Measurements from ENCODE around the gene LIF. TPM values are rescaled to one million over a fixed set of nuclear protein-coding genes. Genes with fewer than 3 reads are reported as not detected.

Gene LIF
- polyA plus RNA-seq, 2 of the 4 experiments (the other 2 are of a cell fraction), result 40.7 to 54.5 TPM

GRCh38 chr22:30195245-30196140 is 51.1 kb downstream of the LIF start (continued):
- TF ChIP-seq, protein P1, sequence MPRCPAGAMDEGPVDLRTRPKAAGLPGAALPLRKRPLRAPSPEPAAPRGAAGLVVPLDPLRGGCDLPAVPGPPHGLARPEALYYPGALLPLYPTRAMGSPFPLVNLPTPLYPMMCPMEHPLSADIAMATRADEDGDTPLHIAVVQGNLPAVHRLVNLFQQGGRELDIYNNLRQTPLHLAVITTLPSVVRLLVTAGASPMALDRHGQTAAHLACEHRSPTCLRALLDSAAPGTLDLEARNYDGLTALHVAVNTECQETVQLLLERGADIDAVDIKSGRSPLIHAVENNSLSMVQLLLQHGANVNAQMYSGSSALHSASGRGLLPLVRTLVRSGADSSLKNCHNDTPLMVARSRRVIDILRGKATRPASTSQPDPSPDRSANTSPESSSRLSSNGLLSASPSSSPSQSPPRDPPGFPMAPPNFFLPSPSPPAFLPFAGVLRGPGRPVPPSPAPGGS (IDR thresholded peaks at IDR 0.05), result no peak; the same call in 2 of the 3 replicates
- TF ChIP-seq ESRRA (IDR thresholded peaks at IDR 0.05; ENCODE audit: borderline replicate concordance, low read length) (no peak), KDM1A (IDR thresholded peaks at IDR 0.05; ENCODE audit: low read depth) (no peak), CHD4 (IDR thresholded peaks at IDR 0.05; ENCODE audit: borderline replicate concordance) (no peak), TFCP2L1 (CRISPR knock-in tag; IDR thresholded peaks at IDR 0.05) (no peak; the same call in none of the 2 replicates), FOSB (CRISPR knock-in tag; IDR thresholded peaks at IDR 0.05) (peak; percentile 95), CBX8 (IDR thresholded peaks at IDR 0.05) (no peak), HOXB13 (CRISPR knock-in tag; IDR thresholded peaks at IDR 0.05; ENCODE audit: low read depth) (peak; percentile 94), HOXA7 (CRISPR knock-in tag; IDR thresholded peaks at IDR 0.05) (peak; percentile 96), RFX5 (IDR thresholded peaks at IDR 0.05) (no peak), KDM5A (IDR thresholded peaks at IDR 0.05) (no peak), POLR2A (IDR thresholded peaks at IDR 0.05; ENCODE audit: low read length) (no peak), MAFK (IDR thresholded peaks at IDR 0.05; ENCODE audit: partially characterized antibody) (no peak), CBX2 (IDR thresholded peaks at IDR 0.05; ENCODE audit: borderline replicate concordance, low read depth) (no peak), FOXS1 (CRISPR knock-in tag; IDR thresholded peaks at IDR 0.05) (peak; percentile 85), HDAC2 (IDR thresholded peaks at IDR 0.05) (no peak), ZC3H11A (IDR thresholded peaks at IDR 0.05) (no peak), NFE2L2 (conservative IDR thresholded peaks at IDR 0.05; ENCODE audit: low read length) (no peak), FOSL2 (IDR thresholded peaks at IDR 0.05) (no peak), FOSL2 (CRISPR knock-in tag; IDR thresholded peaks at IDR 0.05) (no peak), MYC (IDR thresholded peaks at IDR 0.05; ENCODE audit: borderline replicate concordance, low read length) (no peak)
- TF ChIP-seq, protein P2, sequence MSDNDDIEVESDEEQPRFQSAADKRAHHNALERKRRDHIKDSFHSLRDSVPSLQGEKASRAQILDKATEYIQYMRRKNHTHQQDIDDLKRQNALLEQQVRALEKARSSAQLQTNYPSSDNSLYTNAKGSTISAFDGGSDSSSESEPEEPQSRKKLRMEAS (IDR thresholded peaks at IDR 0.05), result no peak; the same call in 1 of the 2 replicates

- ATAC-seq (no peak), FAIRE-seq (no peak), DNase-seq (ENCODE audit: low read depth in 1 of 2, low spot score in 1 of 2) (no peak)
- TF ChIP-seq MAZ (IDR thresholded peaks at IDR 0.05; ENCODE audit: borderline replicate concordance, low read depth, low read length), result no peak
- TF ChIP-seq EHF (CRISPR knock-in tag; IDR thresholded peaks at IDR 0.05), result no peak
- TF ChIP-seq, protein P3, sequence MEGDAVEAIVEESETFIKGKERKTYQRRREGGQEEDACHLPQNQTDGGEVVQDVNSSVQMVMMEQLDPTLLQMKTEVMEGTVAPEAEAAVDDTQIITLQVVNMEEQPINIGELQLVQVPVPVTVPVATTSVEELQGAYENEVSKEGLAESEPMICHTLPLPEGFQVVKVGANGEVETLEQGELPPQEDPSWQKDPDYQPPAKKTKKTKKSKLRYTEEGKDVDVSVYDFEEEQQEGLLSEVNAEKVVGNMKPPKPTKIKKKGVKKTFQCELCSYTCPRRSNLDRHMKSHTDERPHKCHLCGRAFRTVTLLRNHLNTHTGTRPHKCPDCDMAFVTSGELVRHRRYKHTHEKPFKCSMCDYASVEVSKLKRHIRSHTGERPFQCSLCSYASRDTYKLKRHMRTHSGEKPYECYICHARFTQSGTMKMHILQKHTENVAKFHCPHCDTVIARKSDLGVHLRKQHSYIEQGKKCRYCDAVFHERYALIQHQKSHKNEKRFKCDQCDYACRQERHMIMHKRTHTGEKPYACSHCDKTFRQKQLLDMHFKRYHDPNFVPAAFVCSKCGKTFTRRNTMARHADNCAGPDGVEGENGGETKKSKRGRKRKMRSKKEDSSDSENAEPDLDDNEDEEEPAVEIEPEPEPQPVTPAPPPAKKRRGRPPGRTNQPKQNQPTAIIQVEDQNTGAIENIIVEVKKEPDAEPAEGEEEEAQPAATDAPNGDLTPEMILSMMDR (IDR thresholded peaks at IDR 0.05), result no peak
- no peak for TF ChIP-seq KDM1A (IDR thresholded peaks at IDR 0.05; ENCODE audit: low read depth)
- TF ChIP-seq, protein P1 (IDR thresholded peaks at IDR 0.05), result no peak
- TF ChIP-seq ATOH8 (CRISPR knock-in tag; IDR thresholded peaks at IDR 0.05; ENCODE audit: low read depth), result no peak
- TF ChIP-seq NPAS2 (CRISPR knock-in tag; IDR thresholded peaks at IDR 0.05; ENCODE audit: borderline replicate concordance), result no peak
- TF ChIP-seq NR3C1 (IDR thresholded peaks at IDR 0.05), result no peak
- WGBS (ENCODE audit: missing lambda C conversion rate), result 89% methylated on average over 3 of the region's 3 CpGs
- ChIA-PET POLR2A (no interaction called here), CTCF (interaction anchor here (0.8 kb wide), 1 partner anchor 62 kb away, joined by 3 read pairs; no protein-coding TSS in a partner anchor)
- Histone ChIP-seq H3K4me3 (no peak overlapping the region), H3K4me1 (peaks cover 63% of the 10 kb centered on the region), H3K9me3 (peaks cover 9% of the 10 kb centered on the region; the same call in 2 of the 3 replicates), H3K27ac (peak overlapping the region; percentile 95 to 100), H3K4me2 (no peak overlapping the region)
Observed at GRCh38 chr22:30193031-30193775, 53.4 kb downstream of the LIF start.

Measured in A549 (cell line).